SJCRH30 (cell line): ENCODE results near the gene RBM17. TPM values are rescaled to one million over a fixed set of nuclear protein-coding genes. Genes with fewer than 3 reads are reported as not detected.
"Not testable (repeated sequence)": the region's sequence is repeated elsewhere in the genome, so short reads cannot be mapped to it uniquely, and the experiment has no call there.

Experiments used
- DNase-seq, 2 experiments: peaks; one replicate each; pipeline ENCODE4 v3.0.0-alpha.2; 2015 to 2020
- H3K27ac ChIP-seq: fragments of 250-450 bp; sonication (Bioruptor Pico); 2 replicates; pipeline ENCODE4 v1.5.1; 2020; ENCODE audit warnings: mild to moderate bottlenecking, moderate library complexity
- H3K27me3 ChIP-seq: fragments of 250-450 bp; sonication (Bioruptor Pico); 2 replicates; pipeline ENCODE4 v1.5.1; 2020; ENCODE audit warnings: mild to moderate bottlenecking, moderate library complexity
- H3K36me3 ChIP-seq: fragments of 250-450 bp; sonication (Bioruptor Pico); 2 replicates; pipeline ENCODE4 v1.5.1; 2020; ENCODE audit warnings: mild to moderate bottlenecking, moderate library complexity
- H3K4me1 ChIP-seq: fragments of 250-450 bp; sonication (Bioruptor Pico); 2 replicates; pipeline ENCODE4 v1.5.1; 2020; ENCODE audit warnings: mild to moderate bottlenecking, moderate library complexity
- H3K4me3 ChIP-seq: fragments of 250-450 bp; sonication (Bioruptor Pico); 2 replicates; pipeline ENCODE4 v1.5.1; 2020; ENCODE audit warnings: mild to moderate bottlenecking, moderate library complexity
- H3K9me3 ChIP-seq: fragments of 250-450 bp; sonication (Bioruptor Pico); replicated peaks from 2 replicates; pipeline ENCODE4 v1.5.1; 2020; ENCODE audit warnings: mild to moderate bottlenecking, moderate library complexity
- total RNA-seq: library from RNA; depleted of rRNA; stranded (reverse); fragments of >200 nt; shearing (Covaris generic); gene quantifications from 2 replicates; pipeline ENCODE4 v1.2.3, GENCODE V29; 2014

RBM17 gene
- total RNA-seq, 1 experiment from 2014 or later, result 59.8 TPM

DNA sequence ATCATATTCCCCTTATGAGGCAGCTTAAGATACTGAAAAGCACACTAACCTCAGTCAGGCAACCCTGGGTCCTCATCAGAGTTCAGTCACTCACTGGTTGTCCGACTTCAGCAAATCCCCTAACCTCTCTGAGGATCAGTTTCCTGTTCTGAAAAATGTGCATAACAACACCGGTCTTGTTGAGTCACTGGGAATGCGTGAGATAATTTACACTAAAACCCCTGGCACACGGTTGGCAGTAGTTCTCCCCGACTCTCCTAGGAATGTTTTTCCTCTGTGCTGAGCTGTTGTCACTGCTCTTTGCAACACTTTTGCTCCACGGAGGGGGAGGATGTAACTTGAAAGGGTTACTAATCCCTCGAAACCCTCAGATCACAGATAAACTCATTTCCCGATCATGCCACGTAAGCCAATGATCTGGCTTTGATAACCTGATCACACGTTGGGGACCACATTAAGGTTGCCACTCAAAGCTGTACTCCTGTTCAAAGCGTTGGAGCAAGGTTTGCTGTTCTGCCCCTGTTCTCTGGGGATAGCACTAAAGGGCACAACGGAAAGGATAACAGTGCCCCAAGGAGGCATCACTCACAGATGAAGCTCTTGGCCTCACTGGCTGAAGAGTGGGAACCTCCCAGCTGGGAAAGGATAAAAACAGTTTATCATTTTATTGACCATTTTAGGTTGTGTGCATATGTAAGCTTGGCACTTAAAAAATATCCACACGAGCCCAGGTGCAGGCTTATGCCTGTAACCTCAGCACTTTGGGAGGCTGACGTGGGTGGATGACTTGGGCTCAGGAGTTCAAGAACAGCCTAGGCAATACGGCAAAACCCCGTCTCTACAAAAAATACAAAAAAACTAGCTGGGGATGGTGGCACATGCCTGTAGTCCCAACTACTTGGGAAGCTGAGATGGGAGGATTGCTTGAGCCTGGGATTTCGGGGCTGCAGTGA lies 5.0 kb upstream of the RBM17 start:
- H3K4me3 ChIP-seq, result no peak overlapping the region
- no peaks in the 10 kb centered on the region for H3K9me3 ChIP-seq
- H3K36me3 ChIP-seq, result no peaks in the 10 kb centered on the region
- no peaks in the 10 kb centered on the region for H3K4me1 ChIP-seq
- no peak for DNase-seq
- H3K27ac ChIP-seq, result no peak overlapping the region
- no peaks in the 10 kb centered on the region for H3K27me3 ChIP-seq

DNA sequence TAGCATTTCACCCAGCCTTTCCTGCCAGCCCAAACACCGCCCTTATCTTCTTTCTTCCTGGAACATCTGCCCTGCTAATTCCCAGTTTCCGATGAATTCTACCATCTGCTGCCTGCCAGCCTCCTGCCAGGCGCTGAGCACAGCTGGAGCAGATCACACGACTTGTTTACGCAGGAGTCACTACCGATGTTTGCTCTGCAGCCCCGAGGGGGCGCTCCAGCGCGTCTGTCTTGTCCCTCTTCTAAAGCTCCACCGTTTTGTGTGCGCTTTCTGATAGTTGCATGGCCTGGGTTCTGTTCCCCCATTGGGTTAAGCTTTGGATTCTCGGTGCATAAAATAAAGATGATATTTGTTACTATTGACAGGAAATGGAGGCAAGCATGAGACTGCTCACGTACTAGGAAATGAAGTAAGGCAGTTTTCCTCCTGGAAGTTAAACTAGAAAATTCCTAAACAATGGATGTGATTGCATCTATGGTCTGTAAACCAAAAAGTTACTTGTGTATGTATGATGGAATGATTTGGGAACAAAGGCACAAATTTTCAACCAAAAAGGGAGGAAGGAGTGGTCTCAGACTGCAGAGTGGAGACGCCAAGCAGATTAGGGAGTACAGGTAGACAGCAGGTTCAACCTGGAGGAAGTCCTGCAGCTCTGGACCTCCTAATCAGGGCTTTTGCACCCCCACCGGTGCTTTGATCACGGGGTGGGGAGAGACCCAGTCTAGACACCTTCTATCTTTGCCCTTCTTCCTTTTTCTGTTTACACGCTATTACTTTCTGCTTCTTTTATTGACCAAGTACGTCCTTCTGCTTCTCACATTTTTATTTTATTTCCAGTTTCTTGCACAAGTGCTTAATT lies 2.2 kb upstream of the RBM17 start:
- H3K36me3 ChIP-seq, result no peaks in the 10 kb centered on the region
- no peak overlapping the region for H3K4me3 ChIP-seq
- no peak overlapping the region for H3K27ac ChIP-seq
- H3K9me3 ChIP-seq, result no peaks in the 10 kb centered on the region
- peak; percentile 80 to 88 for DNase-seq
- H3K27me3 ChIP-seq, result no peaks in the 10 kb centered on the region
- H3K4me1 ChIP-seq, result no peaks in the 10 kb centered on the region

DNA sequence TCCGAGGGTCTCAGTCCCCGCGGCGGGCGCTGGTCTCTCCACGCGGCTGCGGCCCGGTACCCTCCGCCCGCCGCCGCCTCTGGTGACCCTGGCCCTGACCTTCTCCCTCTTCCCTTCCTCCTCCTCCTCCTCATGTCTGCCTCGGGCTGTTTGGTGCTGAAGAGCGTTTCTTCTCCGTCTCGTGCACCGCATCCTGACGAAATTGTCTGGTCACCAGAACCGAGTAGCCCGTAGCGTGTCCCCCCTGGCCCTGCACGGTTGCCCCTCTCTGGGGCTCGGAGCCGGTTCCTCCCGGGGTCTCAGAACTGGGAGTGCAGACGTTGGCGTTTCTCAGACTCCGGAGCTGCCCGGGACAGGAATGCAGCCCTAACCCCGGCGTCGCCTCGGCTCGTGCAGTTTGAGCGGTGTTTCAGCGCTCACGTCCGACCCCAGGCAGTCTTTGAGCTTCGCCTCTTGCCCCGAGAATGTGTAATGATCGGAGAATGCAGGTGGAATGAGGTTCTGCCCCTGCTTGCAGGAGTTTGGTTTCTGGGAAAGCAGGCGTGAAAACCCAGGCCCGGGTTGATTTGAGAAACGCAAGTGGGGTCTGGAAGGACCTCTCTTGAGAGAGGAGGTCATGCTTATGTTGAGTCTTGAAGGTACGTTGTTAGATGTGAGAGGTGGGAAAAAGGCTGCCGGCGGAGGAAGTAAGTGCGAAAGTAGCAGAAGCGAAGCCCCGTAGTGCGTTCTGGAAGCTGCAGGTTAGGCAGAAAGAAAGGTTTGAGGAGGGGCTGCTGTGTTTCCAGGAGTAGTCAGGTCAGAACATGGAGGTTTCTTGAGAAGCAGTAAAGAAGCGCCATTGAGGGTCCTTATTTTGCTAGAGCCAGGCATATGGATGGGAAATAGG lies 743 bp downstream of the RBM17 start:
- peak overlapping the region; percentile 37; the same call in 1 of the 2 replicates for H3K27ac ChIP-seq
- no peaks in the 10 kb centered on the region for H3K9me3 ChIP-seq
- DNase-seq, result peak; percentile 13 to 16
- H3K4me3 ChIP-seq, result peak overlapping the region; percentile 77
- no peaks in the 10 kb centered on the region for H3K27me3 ChIP-seq
- H3K36me3 ChIP-seq, result no peaks in the 10 kb centered on the region; the same call in 1 of the 2 replicates
- H3K4me1 ChIP-seq, result no peaks in the 10 kb centered on the region

DNA sequence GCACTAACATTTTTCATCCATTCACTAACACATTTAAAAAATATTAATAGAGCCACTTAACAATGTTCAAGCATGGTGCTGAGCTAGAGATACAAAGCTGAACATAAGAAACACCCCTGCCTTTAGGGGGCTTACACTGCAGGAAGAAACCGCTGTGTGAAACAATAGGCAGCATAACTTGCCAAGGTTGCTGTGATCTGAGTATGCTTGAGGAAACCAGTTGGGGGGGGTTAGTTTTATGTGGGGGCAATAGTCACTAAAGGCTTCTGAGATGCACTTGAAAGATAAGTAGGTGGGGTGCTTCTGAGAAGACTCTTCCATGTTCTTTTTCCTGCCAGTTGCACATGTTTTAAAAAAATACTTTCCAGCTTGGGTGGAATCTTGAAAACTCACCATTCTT lies 2.8 kb downstream of the RBM17 start:
- H3K27me3 ChIP-seq, result no peaks in the 10 kb centered on the region
- H3K4me1 ChIP-seq, result no peaks in the 10 kb centered on the region
- no peak overlapping the region for H3K4me3 ChIP-seq
- no peak overlapping the region for H3K27ac ChIP-seq
- no peaks in the 10 kb centered on the region; the same call in 1 of the 2 replicates for H3K36me3 ChIP-seq
- no peaks in the 10 kb centered on the region for H3K9me3 ChIP-seq
- DNase-seq, result no peak

DNA sequence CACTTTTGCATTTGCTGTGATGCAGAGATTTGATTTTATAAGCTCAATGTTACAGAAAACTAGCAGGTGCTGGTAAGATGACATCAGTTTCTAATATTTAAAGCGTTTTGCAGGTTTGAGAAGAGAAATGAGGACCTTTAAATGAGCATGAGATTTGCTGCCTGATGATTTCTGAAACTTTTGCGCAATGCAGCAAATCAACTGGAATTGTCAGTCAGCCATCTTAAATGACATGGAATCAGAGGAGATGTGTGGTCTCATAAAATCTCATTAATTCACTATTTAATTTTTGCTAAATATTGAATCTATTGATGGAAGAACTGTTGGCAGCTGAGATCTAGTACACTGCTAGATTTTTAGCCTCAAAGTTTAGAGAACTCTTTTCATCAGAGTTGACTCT lies 3.9 kb downstream of the RBM17 start:
- no peak for DNase-seq
- Histone ChIP-seq H3K9me3 (no peaks in the 10 kb centered on the region), H3K36me3 (no peaks in the 10 kb centered on the region; the same call in 1 of the 2 replicates), H3K27me3 (no peaks in the 10 kb centered on the region), H3K27ac (no peak overlapping the region), H3K4me3 (no peak overlapping the region), H3K4me1 (no peaks in the 10 kb centered on the region)

DNA sequence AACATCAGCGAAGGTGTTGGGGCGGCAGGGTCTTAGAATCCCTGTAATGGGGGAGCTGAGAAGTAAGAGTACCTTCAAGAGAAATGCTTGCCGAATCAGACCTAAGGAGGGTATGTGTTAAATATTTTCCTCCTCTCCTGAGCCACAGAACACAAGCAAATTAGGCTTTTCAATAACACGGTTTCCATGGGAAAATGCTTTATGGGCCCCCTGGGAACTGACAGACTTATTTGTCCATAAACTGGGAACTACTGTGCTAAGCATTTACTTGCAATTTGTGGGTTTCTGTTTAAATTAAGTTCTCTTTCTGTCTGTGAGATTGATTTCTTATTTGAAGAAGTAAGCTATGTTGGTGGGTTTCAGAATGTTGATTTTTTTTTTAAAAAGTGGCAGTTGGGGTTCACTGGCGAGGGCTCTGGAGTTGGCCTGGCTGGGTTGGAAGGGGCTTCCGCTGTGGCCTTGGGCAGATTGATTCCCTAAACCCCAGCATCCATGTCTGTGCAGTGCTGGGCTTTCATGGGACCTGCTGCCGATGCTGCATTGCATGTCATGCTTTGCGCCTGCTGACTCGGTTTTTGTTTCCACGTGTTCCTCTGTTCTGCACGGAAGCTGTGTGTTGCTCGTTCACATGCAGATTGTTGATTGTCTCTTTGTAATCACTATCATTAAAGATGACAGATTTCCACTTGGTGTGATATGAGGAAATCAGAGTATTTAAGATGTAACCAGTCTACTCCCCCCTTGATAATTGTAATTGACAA lies 7.2 kb downstream of the RBM17 start:
- Histone ChIP-seq H3K4me1 (no peaks in the 10 kb centered on the region), H3K4me3 (no peak overlapping the region), H3K27me3 (no peaks in the 10 kb centered on the region), H3K9me3 (no peaks in the 10 kb centered on the region), H3K27ac (no peak overlapping the region), H3K36me3 (peaks cover 3% of the 10 kb centered on the region; the same call in 1 of the 2 replicates)
- DNase-seq, result no peak

DNA sequence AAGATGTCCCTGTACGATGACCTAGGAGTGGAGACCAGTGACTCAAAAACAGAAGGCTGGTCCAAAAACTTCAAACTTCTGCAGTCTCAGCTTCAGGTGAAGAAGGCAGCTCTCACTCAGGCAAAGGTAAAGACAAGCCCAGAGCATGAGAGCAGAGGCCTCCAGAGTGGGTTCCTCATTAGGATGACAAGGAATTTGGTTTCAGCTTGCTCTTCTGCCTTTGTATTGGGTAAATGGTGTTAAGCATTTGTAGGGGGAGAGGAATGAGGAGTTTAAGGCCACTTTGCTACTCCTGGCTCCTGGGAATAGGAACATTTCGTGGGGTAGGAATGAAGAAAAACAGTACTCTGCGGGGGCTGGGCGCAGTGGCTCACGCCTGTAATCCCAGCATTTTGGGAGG lies 8.2 kb downstream of the RBM17 start:
- Histone ChIP-seq H3K9me3 (no peaks in the 10 kb centered on the region), H3K27ac (no peak overlapping the region), H3K4me1 (no peaks in the 10 kb centered on the region), H3K27me3 (no peaks in the 10 kb centered on the region), H3K36me3 (peaks cover 10% of the 10 kb centered on the region; the same call in 1 of the 2 replicates), H3K4me3 (no peak overlapping the region)
- no peak for DNase-seq

DNA sequence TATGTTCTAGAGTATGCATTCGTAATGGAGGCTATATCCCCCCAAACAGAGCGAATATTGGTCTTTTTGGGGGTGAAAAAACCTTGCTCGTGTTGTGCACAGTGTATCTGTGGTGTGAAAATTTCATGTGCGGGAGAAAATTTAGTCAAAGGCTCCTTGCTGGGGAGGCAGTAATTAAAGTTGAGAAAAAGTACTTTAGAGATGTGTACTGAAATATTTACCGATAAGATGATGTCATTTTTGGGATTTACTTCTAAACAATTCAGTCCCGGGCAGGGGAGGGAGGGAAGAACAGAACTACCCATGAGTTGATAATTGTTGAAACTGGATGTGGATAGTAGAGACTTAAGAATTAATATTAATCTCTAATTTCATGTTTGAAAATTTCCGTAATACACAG lies 9.3 kb downstream of the RBM17 start:
- Histone ChIP-seq H3K36me3 (peaks cover 10% of the 10 kb centered on the region; the same call in 1 of the 2 replicates), H3K4me1 (no peaks in the 10 kb centered on the region), H3K9me3 (no peaks in the 10 kb centered on the region), H3K27ac (no peak overlapping the region), H3K27me3 (no peaks in the 10 kb centered on the region), H3K4me3 (no peak overlapping the region)
- no peak for DNase-seq

DNA sequence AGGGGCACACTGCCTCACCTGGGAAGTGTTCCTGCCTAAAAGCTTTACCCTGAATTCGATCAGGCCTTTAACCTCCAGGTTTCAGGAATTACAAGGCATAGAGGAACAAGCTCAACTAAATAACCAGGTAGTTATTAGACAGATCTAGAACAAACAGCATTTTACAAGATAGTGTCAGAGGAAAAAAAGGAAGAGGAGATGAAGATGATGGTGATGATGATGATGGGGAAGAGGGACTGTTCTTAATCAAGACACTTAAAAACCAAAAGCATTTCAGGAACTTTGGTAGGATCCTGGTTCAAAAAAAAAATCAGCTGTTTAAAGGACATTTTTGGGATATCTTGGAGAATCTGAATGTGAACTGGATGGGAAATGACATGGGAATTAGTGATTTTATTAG lies 11.5 kb downstream of the RBM17 start:
- no peak overlapping the region for H3K4me3 ChIP-seq
- peaks cover 12% of the 10 kb centered on the region; the same call in 1 of the 2 replicates for H3K36me3 ChIP-seq
- no peak overlapping the region for H3K27ac ChIP-seq
- DNase-seq, result no peak
- H3K27me3 ChIP-seq, result no peaks in the 10 kb centered on the region
- H3K4me1 ChIP-seq, result no peaks in the 10 kb centered on the region
- H3K9me3 ChIP-seq, result no peaks in the 10 kb centered on the region

DNA sequence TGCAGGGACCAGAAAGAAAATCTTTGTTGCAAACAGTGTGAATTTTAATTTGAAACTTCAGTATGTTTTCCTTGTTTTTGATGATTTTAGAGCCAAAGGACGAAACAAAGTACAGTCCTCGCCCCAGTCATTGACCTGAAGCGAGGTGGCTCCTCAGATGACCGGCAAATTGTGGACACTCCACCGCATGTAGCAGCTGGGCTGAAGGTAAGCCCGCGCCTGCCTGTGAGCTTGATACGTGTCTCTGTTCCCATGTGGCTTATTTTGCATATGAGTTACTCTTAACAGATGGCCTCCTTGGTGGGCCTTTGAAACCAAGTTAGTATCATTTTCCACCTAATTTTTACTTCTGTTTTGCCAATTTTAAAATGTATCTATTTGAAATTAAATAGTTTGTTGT lies 12.3 kb downstream of the RBM17 start:
- no peaks in the 10 kb centered on the region for H3K4me1 ChIP-seq
- no peak overlapping the region for H3K4me3 ChIP-seq
- H3K27ac ChIP-seq, result no peak overlapping the region
- no peaks in the 10 kb centered on the region for H3K27me3 ChIP-seq
- DNase-seq, result no peak
- H3K36me3 ChIP-seq, result peaks cover 13% of the 10 kb centered on the region
- H3K9me3 ChIP-seq, result no peaks in the 10 kb centered on the region

DNA sequence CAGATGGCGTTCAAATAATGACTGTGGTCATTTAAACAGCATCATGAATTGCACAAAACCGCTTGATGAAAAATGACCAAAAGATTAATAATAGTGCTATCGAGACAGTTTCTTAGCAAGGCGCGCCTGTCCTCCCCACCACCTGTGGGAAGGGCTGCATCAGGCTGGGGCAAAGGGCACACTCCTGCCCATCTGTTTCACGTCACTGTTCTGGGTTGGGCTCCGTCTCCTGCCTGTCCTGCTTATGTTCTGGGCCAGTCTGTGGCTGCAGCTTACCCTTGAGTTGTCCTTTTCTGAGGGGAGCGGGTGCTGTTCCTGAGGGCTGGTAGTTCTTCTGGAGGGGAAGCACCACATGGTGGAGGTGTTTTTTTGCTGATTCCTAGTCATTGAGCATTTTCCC lies 13.3 kb downstream of the RBM17 start:
- DNase-seq, result no peak
- H3K4me3 ChIP-seq, result no peak overlapping the region
- no peaks in the 10 kb centered on the region for H3K27me3 ChIP-seq
- no peaks in the 10 kb centered on the region for H3K9me3 ChIP-seq
- H3K36me3 ChIP-seq, result peaks cover 21% of the 10 kb centered on the region
- no peaks in the 10 kb centered on the region for H3K4me1 ChIP-seq
- no peak overlapping the region for H3K27ac ChIP-seq

DNA sequence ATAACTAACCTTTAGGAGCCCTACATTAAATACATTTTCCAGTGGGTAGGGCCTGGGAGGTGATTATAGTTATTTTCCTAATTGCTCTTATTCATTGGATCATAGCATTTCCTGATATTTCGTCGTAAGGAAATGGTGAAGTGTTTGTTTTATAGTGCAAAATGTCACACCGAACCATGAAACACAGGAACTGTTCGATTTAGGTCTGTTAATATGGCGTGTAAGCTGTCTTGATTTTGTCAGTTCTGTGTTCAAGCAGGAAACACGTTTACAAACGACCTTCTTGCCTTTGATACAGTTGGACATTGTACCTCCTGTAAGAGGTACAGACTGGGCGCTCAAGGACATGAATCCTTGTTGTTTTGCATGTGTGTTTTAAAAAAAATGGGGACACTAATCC lies 14.8 kb downstream of the RBM17 start:
- no peaks in the 10 kb centered on the region for H3K9me3 ChIP-seq
- H3K4me1 ChIP-seq, result no peaks in the 10 kb centered on the region
- no peak overlapping the region for H3K27ac ChIP-seq
- DNase-seq, result no peak
- H3K27me3 ChIP-seq, result no peaks in the 10 kb centered on the region
- H3K4me3 ChIP-seq, result no peak overlapping the region
- H3K36me3 ChIP-seq, result peaks cover 29% of the 10 kb centered on the region

DNA sequence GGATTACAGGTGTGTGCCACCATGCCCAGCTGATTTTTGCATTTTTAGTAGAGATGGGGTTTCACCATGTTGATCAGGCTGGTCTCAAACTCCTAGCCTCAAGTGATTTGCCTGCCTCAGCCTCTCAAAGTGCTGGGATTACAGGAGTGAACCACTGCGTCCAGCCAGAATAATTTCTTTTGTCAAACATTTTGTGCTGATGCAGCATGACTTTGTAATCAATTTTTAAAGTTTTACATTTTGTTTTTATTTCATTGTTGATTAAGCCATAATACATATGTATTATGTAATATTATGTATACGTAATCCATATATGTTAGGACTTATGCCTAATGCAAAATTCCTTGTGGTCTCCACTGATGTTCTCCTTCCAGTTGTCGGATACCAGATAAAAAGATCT lies 18.8 kb downstream of the RBM17 start:
- not testable (repeated sequence) for H3K9me3 ChIP-seq, H3K4me3 ChIP-seq, H3K4me1 ChIP-seq, H3K27me3 ChIP-seq, H3K27ac ChIP-seq, DNase-seq
- H3K36me3 ChIP-seq, result peaks cover 42% of the 10 kb centered on the region

DNA sequence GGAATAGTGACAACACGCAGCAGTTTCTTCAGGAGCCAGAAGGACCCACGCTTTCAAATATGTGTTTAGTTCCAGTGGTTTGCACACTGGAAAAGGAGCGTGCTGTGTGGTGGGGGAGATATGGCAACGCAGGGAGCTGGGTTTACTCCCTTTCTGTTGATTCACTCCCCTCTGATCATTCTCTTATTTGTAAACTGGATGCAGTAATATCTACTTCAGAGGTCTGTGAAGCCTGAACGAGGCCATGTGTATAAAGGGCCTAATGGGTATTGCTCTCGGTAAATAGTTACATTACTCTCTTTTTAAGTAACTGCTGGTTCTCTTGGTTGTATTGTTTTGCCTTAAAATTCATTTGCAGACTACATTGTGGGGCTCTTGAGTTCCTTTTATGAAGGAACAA lies 19.2 kb downstream of the RBM17 start:
- Histone ChIP-seq H3K9me3 (no peaks in the 10 kb centered on the region), H3K4me3 (no peak overlapping the region), H3K27me3 (no peaks in the 10 kb centered on the region), H3K27ac (no peak overlapping the region), H3K36me3 (peaks cover 46% of the 10 kb centered on the region), H3K4me1 (no peaks in the 10 kb centered on the region)
- DNase-seq, result no peak
